H1 (cell line): ENCODE results near the gene KLK1. TPM values are rescaled to one million over a fixed set of nuclear protein-coding genes. Genes with fewer than 3 reads are reported as not detected.
A peak's percentile ranks its signal among the peaks of the same experiment; 100 is the strongest.

Experiments used
- GTF2F1 ChIP-seq: IDR thresholded peaks from 2 replicates; pipeline ENCODE4 v1.6.1; 2012; ENCODE audit warnings: low read depth, low read length, improper control_type of control experiment, borderline replicate concordance
- NANOG ChIP-seq: IDR thresholded peaks from 2 replicates; pipeline ENCODE4 v1.6.1; 2011; ENCODE audit warnings: low read length, low read depth, mild to moderate bottlenecking, inconsistent platforms; ENCODE audit not compliant: insufficient read depth, poor library complexity, severe bottlenecking
- POLR2A ChIP-seq, 2 experiments: IDR thresholded peaks; 1 replicate in 1 of 2; 2 replicates in 1 of 2; pipeline ENCODE4 v1.6.1; 2011; ENCODE audit warnings: low read depth in 2 of 2, low read length in 2 of 2, mild to moderate bottlenecking in 2 of 2; ENCODE audit errors: control extremely low read depth in 1 of 2
- SRF ChIP-seq: IDR thresholded peaks from 2 replicates; pipeline ENCODE4 v1.6.1; 2011; ENCODE audit warnings: mild to moderate bottlenecking, low read depth, low read length, moderate library complexity
- polyA plus RNA-seq, 7 experiments: library from polyadenylated mRNA; depleted of rRNA in 3 of 7; stranded (reverse) in 5 of 7; unstranded in 2 of 7; fragments of >200 nt in 5 of 7; fragments of 200-250 nt in 2 of 7; gene quantifications; 1 replicate in 5 of 7; 2 replicates in 1 of 7; 4 replicates in 1 of 7; pipeline versions ENCODE4 v1.2.1 to v1.2.3, GENCODE V29; 2011 to 2013; ENCODE audit warnings: missing spikeins in 2 of 7, mixed read lengths in 2 of 7
- total RNA-seq: library from RNA; stranded (reverse); fragmentation: NEBNext Ultra II Directional; extraction: Animal tissue kit (Norgen Biotek cat#: 25700); gene quantifications from 2 replicates; pipeline ENCODE4 v1.2.1, GENCODE V29; 2021

KLK1 gene
- total and polyA plus RNA-seq, 2 of the 8 experiments (the other 6 are each of a cell fraction or from before 2014, with no cell fraction given): 3.4 to 4.0 TPM

DNA sequence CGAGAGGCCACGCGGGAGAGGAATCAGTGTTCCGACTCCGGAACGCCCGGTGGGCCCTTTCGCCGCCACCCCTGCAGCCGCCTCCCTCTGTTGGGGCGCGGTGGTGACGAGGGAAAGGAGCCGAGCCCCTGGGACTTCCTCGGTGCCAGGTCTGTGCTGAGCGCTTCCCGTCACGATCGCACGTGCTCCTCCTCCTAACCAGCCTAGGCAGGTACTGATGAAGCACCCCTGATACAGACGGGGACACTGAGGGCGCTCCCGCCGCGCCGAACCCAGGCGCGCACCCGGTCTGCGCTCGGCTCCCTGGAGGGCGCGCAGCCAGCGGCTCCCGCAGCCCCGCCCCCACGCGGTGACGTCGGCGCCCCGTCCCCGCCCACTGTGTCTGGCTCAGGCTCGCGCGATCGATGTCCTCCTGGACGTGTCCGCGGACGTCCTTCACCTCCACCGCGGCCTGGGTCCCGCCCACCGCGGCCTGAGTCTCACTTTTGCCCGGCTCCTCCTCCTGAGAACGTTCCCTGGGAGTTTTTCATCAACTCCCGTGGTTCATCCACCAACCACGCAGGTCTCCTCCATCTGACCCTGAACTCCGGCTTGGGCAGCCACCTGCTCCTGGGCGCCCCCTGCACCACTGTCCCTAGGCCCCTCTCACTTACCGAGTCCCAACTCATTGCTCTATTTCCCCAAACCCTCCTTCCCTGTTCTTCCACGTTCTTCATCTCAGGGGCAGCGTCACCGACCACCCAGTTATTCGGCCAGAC is 12.4 kb upstream of the KLK1 start (continued):
- TF ChIP-seq NANOG (no peak), POLR2A (IDR thresholded peaks at IDR 0.05; ENCODE audit: control extremely low read depth in 1 of 2, low read depth in 2 of 2, low read length in 2 of 2) (peak in 1 of 2 experiments; percentile 71; a peak in 2 of 3 replicates), GTF2F1 (no peak), SRF (no peak)
- TF ChIP-seq, all 59 proteins: peak for 9
